NCI-H2196 treated with DMSO at 0.1 percent for 48 hours (cell line): ENCODE results near the gene SRMS.

Source experiments
- DNase-seq: peaks from one replicate; lab custom pipeline; 2025; ENCODE audit not compliant: unreplicated experiment; lab: John Stamatoyannopoulos, UW

Gene SRMS

GRCh38 chr20:63539441-63540370, 7.8 kb downstream of the SRMS start:
- DNase-seq: no peak

- DNase-seq: no peak
These were observed 8.5 kb downstream of the SRMS start for GRCh38 chr20:63539092-63539430.

GRCh38 chr20:63538204-63539091, 9.1 kb downstream of the SRMS start:
- DNase-seq: peak; percentile 67

GRCh38 chr20:63537525-63538203, 9.9 kb downstream of the SRMS start:
- peak; percentile 96 for DNase-seq

GRCh38 chr20:63536997-63537524, 10.5 kb downstream of the SRMS start, which contains the start of gene PTK6:
TSS of gene PTK6 (minus strand) at chr20:63537376. CDS start at chr20:63537314, 62 bp downstream.
- no peak for DNase-seq

- peak; percentile 16 for DNase-seq
These were observed 11.1 kb downstream of the SRMS start for GRCh38 chr20:63536241-63536977.

- no peak for DNase-seq
These were observed 12.5 kb downstream of the SRMS start for GRCh38 chr20:63534831-63535651.

- no peak for DNase-seq
These were observed 13.1 kb downstream of the SRMS start for GRCh38 chr20:63534427-63534830.

- DNase-seq: no peak
These were observed 13.6 kb downstream of the SRMS start for GRCh38 chr20:63533871-63534393.

GRCh38 chr20:63533388-63533787, 14.2 kb downstream of the SRMS start:
- no peak for DNase-seq

GRCh38 chr20:63532449-63532971, 15.0 kb downstream of the SRMS start:
- DNase-seq: no peak

- DNase-seq: no peak
These were observed 15.7 kb downstream of the SRMS start for GRCh38 chr20:63531686-63532448.

GRCh38 chr20:63530788-63531160, 16.8 kb downstream of the SRMS start:
- no peak for DNase-seq

GRCh38 chr20:63529861-63530787, 17.4 kb downstream of the SRMS start:
- DNase-seq: no peak

GRCh38 chr20:63529180-63529860, 18.2 kb downstream of the SRMS start:
- no peak for DNase-seq

- DNase-seq: no peak
These were observed 20.4 kb downstream of the SRMS start for GRCh38 chr20:63527184-63527583.

- no peak for DNase-seq
These were observed 21.6 kb downstream of the SRMS start for GRCh38 chr20:63525971-63526370.
